ENCODE results near the gene KRTAP4-6.

DNA sequence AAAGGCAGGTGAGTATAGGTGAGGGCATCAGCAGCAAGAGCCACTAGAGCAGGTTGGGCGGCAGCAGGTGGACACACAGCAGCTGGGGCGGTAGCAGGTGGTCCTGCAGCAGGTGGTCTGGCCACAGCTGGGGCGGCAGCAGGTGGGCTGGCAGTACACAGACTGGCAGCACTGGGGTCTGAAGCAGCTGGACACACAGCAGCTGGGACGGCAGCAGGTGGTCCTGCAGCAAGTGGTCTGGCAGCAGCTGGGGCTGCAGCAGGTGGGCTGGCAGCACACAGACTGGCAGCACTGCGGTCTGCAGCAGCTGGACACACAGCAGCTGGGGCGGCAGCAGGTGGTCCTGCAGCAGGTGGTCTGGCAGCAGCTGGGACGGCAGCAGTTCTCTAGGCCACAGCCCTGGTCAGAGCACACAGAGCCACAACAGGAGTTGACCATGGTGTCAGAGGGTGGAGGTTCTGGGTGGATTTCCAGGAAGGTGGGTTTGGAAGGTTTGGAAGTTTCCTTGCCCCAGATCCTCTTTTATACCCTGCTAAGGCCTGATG is 37.5 kb upstream of the KRTAP4-6 start, which contains the start of gene KRTAP4-2:
- TF ChIP-seq, protein P1, sequence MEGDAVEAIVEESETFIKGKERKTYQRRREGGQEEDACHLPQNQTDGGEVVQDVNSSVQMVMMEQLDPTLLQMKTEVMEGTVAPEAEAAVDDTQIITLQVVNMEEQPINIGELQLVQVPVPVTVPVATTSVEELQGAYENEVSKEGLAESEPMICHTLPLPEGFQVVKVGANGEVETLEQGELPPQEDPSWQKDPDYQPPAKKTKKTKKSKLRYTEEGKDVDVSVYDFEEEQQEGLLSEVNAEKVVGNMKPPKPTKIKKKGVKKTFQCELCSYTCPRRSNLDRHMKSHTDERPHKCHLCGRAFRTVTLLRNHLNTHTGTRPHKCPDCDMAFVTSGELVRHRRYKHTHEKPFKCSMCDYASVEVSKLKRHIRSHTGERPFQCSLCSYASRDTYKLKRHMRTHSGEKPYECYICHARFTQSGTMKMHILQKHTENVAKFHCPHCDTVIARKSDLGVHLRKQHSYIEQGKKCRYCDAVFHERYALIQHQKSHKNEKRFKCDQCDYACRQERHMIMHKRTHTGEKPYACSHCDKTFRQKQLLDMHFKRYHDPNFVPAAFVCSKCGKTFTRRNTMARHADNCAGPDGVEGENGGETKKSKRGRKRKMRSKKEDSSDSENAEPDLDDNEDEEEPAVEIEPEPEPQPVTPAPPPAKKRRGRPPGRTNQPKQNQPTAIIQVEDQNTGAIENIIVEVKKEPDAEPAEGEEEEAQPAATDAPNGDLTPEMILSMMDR (IDR thresholded peaks at IDR 0.05; ENCODE audit: low read depth, low read length) = no peak
- no peak for TF ChIP-seq EZH2phosphoT487 (IDR thresholded peaks at IDR 0.05; ENCODE audit: low read depth)
